NCI-H2196 treated with DMSO at 0.1 percent for 48 hours (cell line): ENCODE results near the gene CALML3.
A peak's percentile ranks its signal among the peaks of the same experiment; 100 is the strongest.

Source experiments
- DNase-seq: peaks from one replicate; lab custom pipeline; 2025; ENCODE audit not compliant: unreplicated experiment; lab: John Stamatoyannopoulos, UW

CALML3 gene

GRCh38 chr10:5506246-5506645 lies 18.5 kb upstream of the CALML3 start:
- DNase-seq = no peak

GRCh38 chr10:5506751-5507648 lies 17.8 kb upstream of the CALML3 start:
- DNase-seq = no peak

GRCh38 chr10:5507649-5508131 lies 17.1 kb upstream of the CALML3 start:
- DNase-seq = no peak

- no peak for DNase-seq
Observed at GRCh38 chr10:5508161-5508604, 16.6 kb upstream of the CALML3 start.

- no peak for DNase-seq
Observed at GRCh38 chr10:5508786-5509185, 16.0 kb upstream of the CALML3 start.

GRCh38 chr10:5509236-5509635 lies 15.5 kb upstream of the CALML3 start:
- no peak for DNase-seq

- DNase-seq = no peak
Observed at GRCh38 chr10:5509691-5510090, 15.1 kb upstream of the CALML3 start.

- no peak for DNase-seq
Observed at GRCh38 chr10:5510281-5511072, 14.3 kb upstream of the CALML3 start.

- no peak for DNase-seq
Observed at GRCh38 chr10:5511231-5511884, 13.4 kb upstream of the CALML3 start.

- no peak for DNase-seq
Observed at GRCh38 chr10:5511885-5512280, 12.9 kb upstream of the CALML3 start.

- DNase-seq = no peak
Observed at GRCh38 chr10:5512331-5512730, 12.4 kb upstream of the CALML3 start.

GRCh38 chr10:5512881-5513612 lies 11.7 kb upstream of the CALML3 start:
- no peak for DNase-seq

GRCh38 chr10:5514226-5514850 lies 10.4 kb upstream of the CALML3 start:
- DNase-seq = no peak

GRCh38 chr10:5515948-5516761 lies 8.6 kb upstream of the CALML3 start:
- no peak for DNase-seq

- no peak for DNase-seq
Observed at GRCh38 chr10:5517546-5517945, 7.2 kb upstream of the CALML3 start.

GRCh38 chr10:5518143-5518542 lies 6.6 kb upstream of the CALML3 start:
- DNase-seq = peak; percentile 58

- no peak for DNase-seq
Observed at GRCh38 chr10:5519054-5519453, 5.7 kb upstream of the CALML3 start.

GRCh38 chr10:5522913-5523560 lies 1.7 kb upstream of the CALML3 start:
- no peak for DNase-seq
